ENCODE data around the gene DIPK1B.

DNA sequence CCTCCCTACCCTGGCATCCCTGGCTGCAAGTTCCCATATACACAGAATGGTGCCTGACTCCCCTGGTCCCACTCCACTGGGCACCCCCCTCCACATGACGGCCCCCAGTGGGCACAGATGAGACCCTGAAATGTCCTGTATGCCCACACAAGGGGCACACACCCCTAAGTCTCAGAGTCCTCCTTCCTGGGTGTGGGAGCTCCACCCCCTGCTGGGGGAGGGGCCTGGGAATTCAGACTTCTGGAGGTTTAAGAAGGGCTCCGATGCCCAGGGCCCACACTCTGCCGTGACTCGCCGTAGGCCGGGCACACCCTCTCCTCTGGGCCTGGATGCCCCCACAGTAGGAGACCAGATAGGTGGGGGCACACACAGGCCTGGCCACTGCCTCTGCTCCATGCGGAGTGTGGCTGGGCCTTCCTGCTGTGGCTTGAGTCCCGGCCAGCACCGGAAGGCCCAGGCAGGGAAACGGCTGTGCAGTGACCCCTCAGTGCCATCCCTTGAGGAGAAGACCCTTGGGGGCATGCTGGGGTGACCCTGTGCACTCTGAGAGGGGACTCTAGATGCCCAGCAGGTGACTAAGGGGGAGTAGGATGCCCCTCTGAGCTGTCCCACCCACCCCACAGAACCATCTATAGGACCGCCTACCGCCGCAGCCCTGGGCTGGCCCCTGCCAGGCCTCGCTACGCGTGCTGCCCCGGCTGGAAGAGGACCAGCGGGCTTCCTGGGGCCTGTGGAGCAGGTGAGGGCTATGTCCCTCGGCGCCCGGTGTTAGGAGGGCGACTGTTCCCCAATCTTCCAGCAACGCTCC is 43.2 kb upstream of the DIPK1B start:
- TF ChIP-seq, protein P1, sequence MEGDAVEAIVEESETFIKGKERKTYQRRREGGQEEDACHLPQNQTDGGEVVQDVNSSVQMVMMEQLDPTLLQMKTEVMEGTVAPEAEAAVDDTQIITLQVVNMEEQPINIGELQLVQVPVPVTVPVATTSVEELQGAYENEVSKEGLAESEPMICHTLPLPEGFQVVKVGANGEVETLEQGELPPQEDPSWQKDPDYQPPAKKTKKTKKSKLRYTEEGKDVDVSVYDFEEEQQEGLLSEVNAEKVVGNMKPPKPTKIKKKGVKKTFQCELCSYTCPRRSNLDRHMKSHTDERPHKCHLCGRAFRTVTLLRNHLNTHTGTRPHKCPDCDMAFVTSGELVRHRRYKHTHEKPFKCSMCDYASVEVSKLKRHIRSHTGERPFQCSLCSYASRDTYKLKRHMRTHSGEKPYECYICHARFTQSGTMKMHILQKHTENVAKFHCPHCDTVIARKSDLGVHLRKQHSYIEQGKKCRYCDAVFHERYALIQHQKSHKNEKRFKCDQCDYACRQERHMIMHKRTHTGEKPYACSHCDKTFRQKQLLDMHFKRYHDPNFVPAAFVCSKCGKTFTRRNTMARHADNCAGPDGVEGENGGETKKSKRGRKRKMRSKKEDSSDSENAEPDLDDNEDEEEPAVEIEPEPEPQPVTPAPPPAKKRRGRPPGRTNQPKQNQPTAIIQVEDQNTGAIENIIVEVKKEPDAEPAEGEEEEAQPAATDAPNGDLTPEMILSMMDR (IDR thresholded peaks at IDR 0.05) = no peak
- no peak for TF ChIP-seq POLR2A (IDR thresholded peaks at IDR 0.05)
